Endothelial cell (in vitro differentiated cells): Measurements from ENCODE around the gene RGS7. TPM values are rescaled to one million over a fixed set of nuclear protein-coding genes. Genes with fewer than 3 reads are reported as not detected.
"Not testable (repeated sequence)": the region's sequence is repeated elsewhere in the genome, so short reads cannot be mapped to it uniquely, and the experiment has no call there.

Source experiments
- DNase-seq: peaks from one replicate; pipeline ENCODE4 v3.0.0; 2021; ENCODE audit warnings: low spot score
- H3K27ac Mint-ChIP-seq: one replicate; pipeline ENCODE4 v1.8.0; 2021; ENCODE audit warnings: mixed read lengths, inconsistent platforms; ENCODE audit not compliant: unreplicated experiment
- H3K27me3 Mint-ChIP-seq: one replicate; pipeline ENCODE4 v1.8.0; 2021; ENCODE audit warnings: mild to moderate bottlenecking, moderate library complexity, mixed read lengths, inconsistent platforms; ENCODE audit not compliant: unreplicated experiment
- H3K36me3 Mint-ChIP-seq: one replicate; pipeline ENCODE4 v1.8.0; 2021; ENCODE audit warnings: mild to moderate bottlenecking, low read depth, mixed read lengths, inconsistent platforms; ENCODE audit not compliant: unreplicated experiment
- H3K4me1 Mint-ChIP-seq: one replicate; pipeline ENCODE4 v1.8.0; 2021; ENCODE audit warnings: mild to moderate bottlenecking, mixed read lengths, inconsistent platforms; ENCODE audit not compliant: unreplicated experiment
- H3K4me3 Mint-ChIP-seq: one replicate; pipeline ENCODE4 v1.8.0; 2021; ENCODE audit warnings: mild to moderate bottlenecking, mixed read lengths, inconsistent platforms; ENCODE audit not compliant: unreplicated experiment
- H3K9me3 Mint-ChIP-seq: one replicate; pipeline ENCODE4 v1.8.0; 2021; ENCODE audit warnings: mixed read lengths, inconsistent platforms; ENCODE audit not compliant: unreplicated experiment
- total RNA-seq: library from RNA; stranded (reverse); fragmentation: NEBNext Ultra II Directional; extraction: Animal tissue kit (Norgen Biotek cat#: 25700); gene quantifications from one replicate; pipeline ENCODE4 v1.2.1, GENCODE V29; 2021; ENCODE audit not compliant: unreplicated experiment
- TF ChIP-seq, protein P1 (sequence below): fragments of 200-600 bp; sonication (generic); IDR thresholded peaks from one replicate; pipeline ENCODE4 v1.5.0; 2021; ENCODE audit warnings: antibody characterized with exemption; ENCODE audit not compliant: unreplicated experiment

The RGS7 gene
- total RNA-seq, 1 donor from 2014 or later = 1.4 TPM

DNA sequence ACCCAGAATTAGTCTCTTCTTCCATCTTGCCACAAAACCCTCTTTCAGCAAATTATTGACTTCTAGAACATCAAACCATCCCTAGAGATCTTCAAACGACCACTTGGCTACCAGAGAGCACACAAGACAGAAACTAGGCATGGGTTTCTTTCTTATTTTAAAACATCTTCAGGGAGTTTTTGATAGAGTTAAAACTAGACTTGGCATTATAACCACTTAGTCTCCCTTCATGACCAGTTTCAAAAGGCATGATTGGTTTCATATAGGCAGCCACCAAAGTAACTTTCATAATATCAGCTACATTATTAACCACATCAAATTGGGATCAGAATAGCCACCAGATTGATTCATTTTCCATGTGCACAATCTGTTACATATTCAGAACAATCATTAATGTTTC lies 376.7 kb downstream of the RGS7 start:
- DNase-seq = no peak
- H3K9me3 Mint-ChIP-seq = no peaks in the 10 kb centered on the region
- H3K36me3 Mint-ChIP-seq = no peaks in the 10 kb centered on the region
- H3K27me3 Mint-ChIP-seq = no peaks in the 10 kb centered on the region
- no peak overlapping the region for H3K27ac Mint-ChIP-seq
- TF ChIP-seq, protein P1, sequence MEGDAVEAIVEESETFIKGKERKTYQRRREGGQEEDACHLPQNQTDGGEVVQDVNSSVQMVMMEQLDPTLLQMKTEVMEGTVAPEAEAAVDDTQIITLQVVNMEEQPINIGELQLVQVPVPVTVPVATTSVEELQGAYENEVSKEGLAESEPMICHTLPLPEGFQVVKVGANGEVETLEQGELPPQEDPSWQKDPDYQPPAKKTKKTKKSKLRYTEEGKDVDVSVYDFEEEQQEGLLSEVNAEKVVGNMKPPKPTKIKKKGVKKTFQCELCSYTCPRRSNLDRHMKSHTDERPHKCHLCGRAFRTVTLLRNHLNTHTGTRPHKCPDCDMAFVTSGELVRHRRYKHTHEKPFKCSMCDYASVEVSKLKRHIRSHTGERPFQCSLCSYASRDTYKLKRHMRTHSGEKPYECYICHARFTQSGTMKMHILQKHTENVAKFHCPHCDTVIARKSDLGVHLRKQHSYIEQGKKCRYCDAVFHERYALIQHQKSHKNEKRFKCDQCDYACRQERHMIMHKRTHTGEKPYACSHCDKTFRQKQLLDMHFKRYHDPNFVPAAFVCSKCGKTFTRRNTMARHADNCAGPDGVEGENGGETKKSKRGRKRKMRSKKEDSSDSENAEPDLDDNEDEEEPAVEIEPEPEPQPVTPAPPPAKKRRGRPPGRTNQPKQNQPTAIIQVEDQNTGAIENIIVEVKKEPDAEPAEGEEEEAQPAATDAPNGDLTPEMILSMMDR = no peak
- no peaks in the 10 kb centered on the region for H3K4me1 Mint-ChIP-seq
- no peak overlapping the region for H3K4me3 Mint-ChIP-seq

DNA sequence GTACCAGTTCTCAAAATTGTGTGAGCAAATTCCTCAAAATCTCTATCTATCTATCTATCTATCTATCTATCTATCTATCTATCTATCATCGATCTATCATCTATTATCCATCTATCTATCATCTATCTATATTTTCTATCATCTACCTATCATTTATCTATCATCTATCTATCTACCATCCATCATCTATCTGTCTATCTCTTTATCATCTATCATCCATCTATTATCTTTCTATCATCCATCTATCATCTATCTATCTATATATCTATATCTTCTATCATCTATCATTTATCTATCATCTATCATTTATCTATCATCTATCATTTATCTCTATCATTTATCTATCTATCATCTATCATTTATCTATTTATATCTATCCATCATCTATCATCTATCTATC lies 380.3 kb downstream of the RGS7 start:
- H3K4me1 Mint-ChIP-seq = no peaks in the 10 kb centered on the region
- DNase-seq = no peak
- TF ChIP-seq, protein P1 = no peak
- H3K9me3 Mint-ChIP-seq = no peaks in the 10 kb centered on the region
- no peak overlapping the region for H3K27ac Mint-ChIP-seq
- H3K36me3 Mint-ChIP-seq = no peaks in the 10 kb centered on the region
- H3K27me3 Mint-ChIP-seq = no peaks in the 10 kb centered on the region
- no peak overlapping the region for H3K4me3 Mint-ChIP-seq

DNA sequence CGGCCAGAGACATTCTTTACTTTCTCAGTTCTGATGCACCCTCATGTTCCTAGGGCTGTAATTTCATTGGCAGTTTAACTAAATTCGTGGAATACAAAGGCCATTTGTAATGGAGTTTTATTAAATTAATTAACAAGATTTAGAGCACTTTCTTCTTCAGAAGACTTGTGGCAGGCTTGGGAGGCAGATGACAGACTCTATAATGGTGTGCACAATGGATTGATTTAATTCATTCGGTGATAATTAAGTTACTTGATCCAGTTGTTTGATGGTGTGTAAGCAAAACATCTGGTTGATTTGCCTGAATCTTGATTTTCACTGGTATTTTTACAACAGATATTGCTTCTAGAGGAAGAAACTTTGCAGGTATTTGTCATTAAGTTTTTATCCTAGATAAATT lies 383.1 kb downstream of the RGS7 start:
- H3K27ac Mint-ChIP-seq = no peak overlapping the region
- no peaks in the 10 kb centered on the region for H3K27me3 Mint-ChIP-seq
- DNase-seq = no peak
- H3K9me3 Mint-ChIP-seq = no peaks in the 10 kb centered on the region
- H3K4me1 Mint-ChIP-seq = no peaks in the 10 kb centered on the region
- H3K4me3 Mint-ChIP-seq = no peak overlapping the region
- H3K36me3 Mint-ChIP-seq = no peaks in the 10 kb centered on the region
- TF ChIP-seq, protein P1 = no peak

DNA sequence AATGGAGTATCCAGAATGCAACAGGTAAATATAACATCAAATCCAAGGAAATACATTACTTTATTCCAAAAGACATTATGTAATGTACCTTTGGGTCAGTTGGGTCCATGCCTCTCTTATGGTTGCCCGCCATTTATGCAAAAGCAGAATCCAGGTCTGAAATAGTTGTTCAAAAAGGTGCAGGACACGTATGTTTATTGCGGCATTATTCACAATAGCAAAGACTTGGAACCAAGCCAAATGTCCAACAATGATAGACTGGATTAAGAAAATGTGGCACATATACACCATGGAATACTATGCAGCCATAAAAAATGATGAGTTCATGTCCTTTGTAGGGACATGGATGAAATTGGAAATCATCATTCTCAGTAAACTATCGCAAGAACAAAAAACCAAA lies 384.9 kb downstream of the RGS7 start:
- not testable (repeated sequence) for H3K27ac Mint-ChIP-seq, H3K4me3 Mint-ChIP-seq, H3K4me1 Mint-ChIP-seq, H3K27me3 Mint-ChIP-seq, DNase-seq, H3K36me3 Mint-ChIP-seq, H3K9me3 Mint-ChIP-seq

DNA sequence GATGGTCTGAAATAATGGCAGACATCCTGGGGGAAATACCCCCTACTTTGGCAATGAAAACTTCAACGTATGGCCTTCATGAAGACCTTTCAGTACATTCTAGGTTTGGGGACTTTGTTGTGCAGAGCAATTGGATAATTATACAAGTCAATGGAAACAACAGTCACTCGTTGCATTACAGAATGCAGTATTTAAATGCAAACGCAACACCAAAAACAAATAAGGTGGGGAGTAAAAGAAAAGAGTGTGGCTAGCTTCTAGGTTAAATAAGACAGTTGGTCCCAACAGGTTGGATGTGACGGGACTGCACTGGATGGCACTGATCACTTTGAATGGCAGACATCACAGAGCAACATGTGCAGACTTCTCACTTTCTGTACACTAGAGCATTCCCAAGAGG lies 386.8 kb downstream of the RGS7 start:
- Mint-ChIP-seq H3K4me1 (no peaks in the 10 kb centered on the region), H3K27ac (no peak overlapping the region), H3K9me3 (no peaks in the 10 kb centered on the region), H3K4me3 (no peak overlapping the region), H3K36me3 (no peaks in the 10 kb centered on the region), H3K27me3 (no peaks in the 10 kb centered on the region)
- DNase-seq = no peak
- TF ChIP-seq, protein P1 = no peak

DNA sequence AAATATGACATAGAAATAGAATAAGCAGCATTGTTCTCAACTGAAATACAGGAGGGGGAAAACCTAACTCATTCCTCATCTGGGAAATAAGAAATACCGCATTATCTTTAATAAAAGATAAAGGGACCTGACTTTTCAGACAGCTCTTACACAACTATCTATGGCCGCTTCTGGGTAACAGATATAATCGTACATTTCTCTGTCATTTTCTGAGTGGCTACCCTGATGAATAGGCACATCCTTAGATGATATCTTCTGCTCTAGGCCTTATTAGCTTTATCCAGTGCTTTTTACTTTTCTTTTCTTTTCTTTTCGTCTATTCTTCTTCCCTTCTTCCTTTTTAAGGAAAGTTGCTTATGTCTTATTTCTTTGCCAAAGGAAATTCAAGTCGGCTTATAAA lies 388.1 kb downstream of the RGS7 start:
- TF ChIP-seq, protein P1 = no peak
- Mint-ChIP-seq H3K4me3 (no peak overlapping the region), H3K4me1 (no peaks in the 10 kb centered on the region), H3K27ac (no peak overlapping the region), H3K36me3 (no peaks in the 10 kb centered on the region), H3K27me3 (no peaks in the 10 kb centered on the region), H3K9me3 (no peaks in the 10 kb centered on the region)
- DNase-seq = no peak
